ENCODE results near the gene SSTR4.
"Not testable (repeated sequence)": the region's sequence is repeated elsewhere in the genome, so short reads cannot be mapped to it uniquely, and the experiment has no call there.

Gene SSTR4

DNA sequence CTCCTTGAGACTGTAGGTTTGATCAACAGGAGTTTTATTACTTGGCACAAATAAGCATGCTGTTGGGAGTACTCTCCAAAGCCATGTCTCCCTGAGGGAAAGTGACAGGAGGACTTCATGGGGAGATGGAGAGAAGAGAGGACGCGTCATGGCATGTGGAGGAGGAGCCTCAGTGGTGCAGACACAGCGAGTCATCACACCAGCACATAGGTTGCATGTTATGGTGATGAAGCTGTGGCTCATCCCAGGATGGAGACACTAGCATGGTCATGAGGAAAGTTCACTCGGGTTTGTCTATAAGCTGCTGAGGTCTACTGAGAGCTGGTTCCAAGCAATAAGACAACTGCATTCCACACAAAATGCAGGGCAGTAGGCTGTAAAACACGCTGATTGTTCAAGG lies 13.2 kb upstream of the SSTR4 start:
- no peaks in the 10 kb centered on the region for H4K20me1 ChIP-seq (ENCODE audit: insufficient read depth)
- no peak overlapping the region for H2AFZ ChIP-seq (ENCODE audit: low read depth)
- no peaks in the 10 kb centered on the region for H3K27me3 ChIP-seq (ENCODE audit: insufficient read depth, low read depth)
- no peaks in the 10 kb centered on the region for H3K79me2 ChIP-seq (ENCODE audit: insufficient read depth, low read depth)
- no peak overlapping the region for H3K9ac ChIP-seq
- H3K4me1 ChIP-seq (ENCODE audit: low read depth, poor library complexity, severe bottlenecking) = no peaks in the 10 kb centered on the region
- no peak overlapping the region for H3K27ac ChIP-seq
- TF ChIP-seq, protein P1, sequence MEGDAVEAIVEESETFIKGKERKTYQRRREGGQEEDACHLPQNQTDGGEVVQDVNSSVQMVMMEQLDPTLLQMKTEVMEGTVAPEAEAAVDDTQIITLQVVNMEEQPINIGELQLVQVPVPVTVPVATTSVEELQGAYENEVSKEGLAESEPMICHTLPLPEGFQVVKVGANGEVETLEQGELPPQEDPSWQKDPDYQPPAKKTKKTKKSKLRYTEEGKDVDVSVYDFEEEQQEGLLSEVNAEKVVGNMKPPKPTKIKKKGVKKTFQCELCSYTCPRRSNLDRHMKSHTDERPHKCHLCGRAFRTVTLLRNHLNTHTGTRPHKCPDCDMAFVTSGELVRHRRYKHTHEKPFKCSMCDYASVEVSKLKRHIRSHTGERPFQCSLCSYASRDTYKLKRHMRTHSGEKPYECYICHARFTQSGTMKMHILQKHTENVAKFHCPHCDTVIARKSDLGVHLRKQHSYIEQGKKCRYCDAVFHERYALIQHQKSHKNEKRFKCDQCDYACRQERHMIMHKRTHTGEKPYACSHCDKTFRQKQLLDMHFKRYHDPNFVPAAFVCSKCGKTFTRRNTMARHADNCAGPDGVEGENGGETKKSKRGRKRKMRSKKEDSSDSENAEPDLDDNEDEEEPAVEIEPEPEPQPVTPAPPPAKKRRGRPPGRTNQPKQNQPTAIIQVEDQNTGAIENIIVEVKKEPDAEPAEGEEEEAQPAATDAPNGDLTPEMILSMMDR (conservative IDR thresholded peaks at IDR 0.05; ENCODE audit: low read depth, low read length) = no peak
- H3K4me2 ChIP-seq = no peak overlapping the region
- H3K36me3 ChIP-seq (ENCODE audit: insufficient read depth) = no peaks in the 10 kb centered on the region
- H3K4me3 ChIP-seq (IDR thresholded peaks at IDR 0.05; ENCODE audit: insufficient read depth, low read depth, low read length) = no peak overlapping the region

DNA sequence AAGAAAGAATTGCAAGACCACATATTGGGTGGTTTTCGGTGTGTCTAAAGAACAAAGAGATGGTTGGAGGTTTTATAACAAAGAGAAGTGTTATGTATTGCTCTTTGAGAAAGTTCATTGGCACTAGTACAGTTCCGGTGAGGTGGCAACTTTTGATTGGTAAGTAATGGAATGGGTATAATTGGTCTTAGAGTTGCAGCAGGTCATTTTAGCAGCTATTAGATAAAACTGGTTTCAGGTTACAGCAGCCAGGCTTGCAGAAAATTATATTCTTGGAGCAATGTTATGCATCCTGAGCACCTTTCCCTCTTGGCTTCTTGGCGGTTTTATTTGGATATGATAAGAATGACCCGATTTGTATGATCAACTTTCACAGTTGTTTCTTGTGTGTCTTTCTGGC lies 12.3 kb upstream of the SSTR4 start:
- Histone ChIP-seq H3K4me1 (ENCODE audit: low read depth, poor library complexity, severe bottlenecking) (no peaks in the 10 kb centered on the region), H2AFZ (ENCODE audit: low read depth) (no peak overlapping the region), H3K4me3 (IDR thresholded peaks at IDR 0.05; ENCODE audit: insufficient read depth, low read depth, low read length) (no peak overlapping the region), H3K27ac (no peak overlapping the region), H4K20me1 (ENCODE audit: insufficient read depth) (no peaks in the 10 kb centered on the region), H3K27me3 (ENCODE audit: insufficient read depth, low read depth) (no peaks in the 10 kb centered on the region), H3K9ac (no peak overlapping the region), H3K36me3 (ENCODE audit: insufficient read depth) (no peaks in the 10 kb centered on the region), H3K4me2 (no peak overlapping the region), H3K79me2 (ENCODE audit: insufficient read depth, low read depth) (no peaks in the 10 kb centered on the region)
- TF ChIP-seq, protein P1 (conservative IDR thresholded peaks at IDR 0.05; ENCODE audit: low read depth, low read length) = no peak

DNA sequence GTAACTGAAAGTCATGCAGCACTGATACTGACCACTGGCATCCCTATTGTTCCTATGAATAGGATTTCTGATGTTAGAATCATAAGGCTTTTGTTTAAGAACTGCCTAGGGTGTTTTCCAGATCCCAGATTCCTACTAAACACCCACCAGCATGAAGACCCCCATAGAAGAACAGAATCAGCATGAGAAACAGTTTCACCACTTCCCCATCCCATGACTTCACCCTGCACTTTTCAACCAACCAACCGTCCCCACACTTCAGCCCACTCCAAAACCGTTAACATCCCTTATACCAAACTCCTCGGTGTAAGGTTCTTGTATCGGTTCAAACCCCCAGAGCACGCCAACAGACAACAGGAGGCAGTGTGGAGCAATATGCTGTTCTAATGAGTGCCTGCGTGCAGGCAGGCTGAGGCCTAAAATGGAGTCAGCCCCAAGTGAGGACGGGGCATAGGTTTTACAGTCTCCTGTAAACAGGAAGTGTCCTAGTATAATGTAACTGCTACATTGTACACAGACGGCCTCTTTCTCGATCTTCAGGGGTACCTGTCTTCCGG lies 11.4 kb upstream of the SSTR4 start:
- H3K79me2 ChIP-seq (ENCODE audit: insufficient read depth, low read depth) = no peaks in the 10 kb centered on the region
- no peaks in the 10 kb centered on the region for H3K36me3 ChIP-seq (ENCODE audit: insufficient read depth)
- TF ChIP-seq, protein P1 (conservative IDR thresholded peaks at IDR 0.05; ENCODE audit: low read depth, low read length) = no peak
- H3K27ac ChIP-seq = no peak overlapping the region
- H4K20me1 ChIP-seq (ENCODE audit: insufficient read depth) = no peaks in the 10 kb centered on the region
- no peak overlapping the region for H3K9ac ChIP-seq
- H3K4me3 ChIP-seq (IDR thresholded peaks at IDR 0.05; ENCODE audit: insufficient read depth, low read depth, low read length) = no peak overlapping the region
- no peak overlapping the region for H3K4me2 ChIP-seq
- no peaks in the 10 kb centered on the region for H3K4me1 ChIP-seq (ENCODE audit: low read depth, poor library complexity, severe bottlenecking)
- no peaks in the 10 kb centered on the region for H3K27me3 ChIP-seq (ENCODE audit: insufficient read depth, low read depth)
- no peak overlapping the region for H2AFZ ChIP-seq (ENCODE audit: low read depth)

DNA sequence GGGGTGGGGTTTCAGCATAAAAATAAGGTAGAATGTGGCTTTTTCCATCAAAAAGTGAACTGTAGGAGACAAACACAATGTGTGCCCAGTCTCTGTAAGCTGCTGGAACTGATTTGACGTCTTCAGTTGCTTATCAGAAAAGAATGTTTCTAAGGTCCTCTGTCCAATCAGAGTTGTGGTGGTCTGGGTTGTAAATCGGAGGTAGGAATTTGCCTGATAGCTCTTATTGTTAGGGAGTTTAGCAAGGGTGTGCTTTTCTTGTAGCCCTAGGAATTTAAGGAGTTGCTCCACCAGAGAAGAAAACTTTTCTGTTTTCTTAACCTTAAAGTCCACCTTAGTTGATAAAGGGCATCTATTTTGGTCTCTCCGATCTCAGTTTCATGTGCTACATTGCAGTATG lies 10.4 kb upstream of the SSTR4 start:
- no peak overlapping the region for H3K4me3 ChIP-seq (IDR thresholded peaks at IDR 0.05; ENCODE audit: insufficient read depth, low read depth, low read length)
- H3K9ac ChIP-seq = no peak overlapping the region
- H3K79me2 ChIP-seq (ENCODE audit: insufficient read depth, low read depth) = no peaks in the 10 kb centered on the region
- no peaks in the 10 kb centered on the region for H3K4me1 ChIP-seq (ENCODE audit: low read depth, poor library complexity, severe bottlenecking)
- no peaks in the 10 kb centered on the region for H3K27me3 ChIP-seq (ENCODE audit: insufficient read depth, low read depth)
- no peak overlapping the region for H3K27ac ChIP-seq
- no peaks in the 10 kb centered on the region for H3K36me3 ChIP-seq (ENCODE audit: insufficient read depth)
- H2AFZ ChIP-seq (ENCODE audit: low read depth) = no peak overlapping the region
- H4K20me1 ChIP-seq (ENCODE audit: insufficient read depth) = no peaks in the 10 kb centered on the region
- TF ChIP-seq, protein P1 (conservative IDR thresholded peaks at IDR 0.05; ENCODE audit: low read depth, low read length) = no peak
- no peak overlapping the region for H3K4me2 ChIP-seq

DNA sequence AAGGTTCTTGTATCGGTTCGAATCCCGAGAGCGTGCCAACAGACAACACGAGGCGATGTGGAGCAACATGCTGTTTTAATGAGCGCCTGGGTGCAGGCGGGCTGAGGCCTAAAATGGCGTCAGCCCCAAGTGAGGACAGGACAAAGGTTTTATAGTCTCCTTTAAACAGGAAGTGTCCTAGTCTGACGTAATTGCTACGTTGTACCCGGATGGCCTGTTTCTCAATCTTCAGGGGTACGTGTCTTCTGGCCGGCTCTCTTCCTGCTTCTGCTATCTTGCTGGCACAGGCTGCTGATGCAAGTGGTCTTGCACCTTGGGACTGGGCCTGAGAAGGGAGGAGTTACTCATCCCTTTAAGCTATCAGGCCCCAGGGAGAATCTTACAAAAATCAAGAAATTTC lies 9.6 kb upstream of the SSTR4 start:
- not testable (repeated sequence) for H4K20me1 ChIP-seq (ENCODE audit: insufficient read depth); H2AFZ ChIP-seq (ENCODE audit: low read depth); H3K4me3 ChIP-seq (IDR thresholded peaks at IDR 0.05; ENCODE audit: insufficient read depth, low read depth, low read length); H3K27me3 ChIP-seq (ENCODE audit: insufficient read depth, low read depth); H3K36me3 ChIP-seq (ENCODE audit: insufficient read depth); H3K9ac ChIP-seq; H3K79me2 ChIP-seq (ENCODE audit: insufficient read depth, low read depth); H3K4me2 ChIP-seq; H3K27ac ChIP-seq; H3K4me1 ChIP-seq (ENCODE audit: low read depth, poor library complexity, severe bottlenecking)
